ENCODE results near the gene EML6. TPM values are rescaled to one million over a fixed set of nuclear protein-coding genes. Genes with fewer than 3 reads are reported as not detected.

The EML6 gene
- total RNA-seq, 1 experiment from 2014 or later = 1.5 TPM

DNA sequence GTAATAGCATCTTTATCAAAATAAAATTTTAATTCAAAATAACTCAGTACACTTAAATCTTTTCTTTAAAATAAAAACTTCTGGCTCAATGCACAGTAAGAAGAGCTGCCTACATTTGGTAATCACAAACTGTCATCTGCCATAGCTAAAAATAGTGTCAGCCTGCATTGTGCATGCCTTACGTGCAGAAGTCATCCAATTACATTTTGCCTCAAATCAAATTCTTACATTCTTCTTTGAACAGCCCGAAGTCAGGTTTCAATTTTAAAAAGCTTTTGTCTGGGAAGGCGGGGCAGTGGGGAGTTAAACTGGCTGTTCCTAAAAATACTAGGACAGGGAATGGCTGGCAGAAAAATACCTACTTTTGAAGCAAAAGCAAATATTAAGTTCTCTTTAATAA is 275.7 kb downstream of the EML6 start:
- Histone ChIP-seq H2BK15ac (ENCODE audit: low read depth, low read length) (no peak overlapping the region), H3K18ac (ENCODE audit: insufficient read length, low read depth, low read length) (no peak overlapping the region), H3K23ac (ENCODE audit: insufficient read length, low read depth, low read length) (no peak overlapping the region), H3K56ac (ENCODE audit: insufficient read length, low read depth, low read length) (no peak overlapping the region), H2AFZ (ENCODE audit: low read length) (no peak overlapping the region), H2BK20ac (ENCODE audit: low read depth, low read length, poor library complexity, severe bottlenecking) (no peak overlapping the region), H3K9me3 (ENCODE audit: control insufficient read depth, low read depth, low read length) (no peaks in the 10 kb centered on the region), H3K4me2 (ENCODE audit: insufficient read depth, insufficient read length, low read length) (no peak overlapping the region), H3K27ac (ENCODE audit: insufficient read length, low read depth, low read length) (no peak overlapping the region), H2AK5ac (ENCODE audit: insufficient read length, low read length) (no peak overlapping the region), H2BK12ac (ENCODE audit: insufficient read length, low read depth, low read length) (no peak overlapping the region), H3K9ac (ENCODE audit: extremely low read depth, insufficient read length, low read length) (no peak overlapping the region), H3T11ph (ENCODE audit: low read length) (no peak overlapping the region), H4K20me1 (ENCODE audit: control insufficient read depth, insufficient read depth, insufficient read length) (no peaks in the 10 kb centered on the region), H3K79me1 (ENCODE audit: insufficient read depth, low read depth, low read length, poor library complexity, severe bottlenecking) (peaks cover 5% of the 10 kb centered on the region), H3K79me2 (ENCODE audit: insufficient read depth, low read length) (peaks cover 46% of the 10 kb centered on the region; the same call in 1 of the 2 replicates), H4K91ac (ENCODE audit: insufficient read length, low read depth, low read length) (no peak overlapping the region), H3K4me1 (ENCODE audit: insufficient read depth, low read length) (peaks cover 2% of the 10 kb centered on the region), H3K23me2 (ENCODE audit: insufficient read length, low read depth, low read length, poor library complexity, severe bottlenecking) (no peaks in the 10 kb centered on the region), H3K14ac (ENCODE audit: insufficient read depth, low read length) (no peak overlapping the region), H2BK120ac (ENCODE audit: low read depth, low read length, poor library complexity, severe bottlenecking) (no peak overlapping the region), H3K4ac (ENCODE audit: low read depth, low read length) (no peak overlapping the region), H3K27me3 (ENCODE audit: insufficient read depth, low read length) (no peaks in the 10 kb centered on the region), H4K5ac (ENCODE audit: insufficient read length, low read depth, low read length) (no peak overlapping the region), H2BK5ac (ENCODE audit: insufficient read length, low read length) (no peak overlapping the region), H4K8ac (replicated peaks; ENCODE audit: insufficient read length, low read depth, low read length) (no peak overlapping the region)
- H3K27me3 Mint-ChIP-seq (ENCODE audit: low read depth) = no peaks in the 10 kb centered on the region
- peaks cover 24 to 34% of the 10 kb centered on the region in 2 experiments for H3K4me1 Mint-ChIP-seq
- no peak for DNase-seq
- no peak overlapping the region for H3K4me3 Mint-ChIP-seq
- H3K9me3 Mint-ChIP-seq = no peaks in the 10 kb centered on the region
- H3K27ac Mint-ChIP-seq = no peak overlapping the region; a peak in 1 of 7 replicates
- TF ChIP-seq CTCF (conservative IDR thresholded peaks at IDR 0.05) = no peak
- 0 out of 7 replicates have a peak, but pooled peaks cover 0 to 3% (median 0%) of the 10 kb centered on the region in 3 experiments for H3K36me3 Mint-ChIP-seq (ENCODE audit: insufficient read depth in 1 of 3, low read depth in 3 of 3)
- no CpG with 5 or more reads among the region's 3 CpGs for WGBS (ENCODE audit: extremely low coverage, insufficient read length, low lambda C conversion rate)
